Tibial nerve (tissue), 3 donors: ENCODE measurements around the gene CAPN3.

Source experiments
- POLR2A ChIP-seq, 2 donors: fragments of 450-650 bp; IDR thresholded peaks; one replicate each; pipeline ENCODE4 v1.6.1; 2017; ENCODE audit warnings: antibody characterized with exemption in 2 of 2, mild to moderate bottlenecking in 2 of 2, moderate library complexity in 2 of 2
- TF ChIP-seq, protein P1 (sequence below), 5 experiments: fragments of 200-600 bp in 3 of 5; fragments of 450-650 bp in 2 of 5; sonication (generic) in 3 of 5; IDR thresholded peaks; one replicate each; pipeline ENCODE4 v1.5.1; 2016 to 2019; ENCODE audit warnings: antibody characterized with exemption in 5 of 5, mild to moderate bottlenecking in 3 of 5, moderate library complexity in 2 of 5

DNA sequence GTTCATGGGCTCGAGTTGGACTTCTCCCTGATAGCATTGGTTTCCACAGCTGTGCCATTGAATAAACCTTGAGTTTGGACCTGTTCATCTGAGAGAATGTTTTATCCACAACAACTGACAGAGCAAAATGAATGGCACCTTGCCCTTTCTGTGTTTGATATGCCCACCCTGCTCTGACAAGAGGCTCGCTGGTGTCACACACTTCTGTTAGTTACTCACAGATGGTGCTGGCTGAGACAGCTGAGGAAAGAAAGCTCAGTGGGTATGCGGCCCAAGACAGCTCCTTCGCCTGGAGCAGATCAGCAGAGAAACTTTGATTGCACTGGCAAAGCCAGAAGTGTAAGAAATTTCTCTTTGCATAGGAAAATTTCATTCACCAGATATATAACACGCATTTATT lies 2.5 kb upstream of the CAPN3 start:
- TF ChIP-seq, protein P1, sequence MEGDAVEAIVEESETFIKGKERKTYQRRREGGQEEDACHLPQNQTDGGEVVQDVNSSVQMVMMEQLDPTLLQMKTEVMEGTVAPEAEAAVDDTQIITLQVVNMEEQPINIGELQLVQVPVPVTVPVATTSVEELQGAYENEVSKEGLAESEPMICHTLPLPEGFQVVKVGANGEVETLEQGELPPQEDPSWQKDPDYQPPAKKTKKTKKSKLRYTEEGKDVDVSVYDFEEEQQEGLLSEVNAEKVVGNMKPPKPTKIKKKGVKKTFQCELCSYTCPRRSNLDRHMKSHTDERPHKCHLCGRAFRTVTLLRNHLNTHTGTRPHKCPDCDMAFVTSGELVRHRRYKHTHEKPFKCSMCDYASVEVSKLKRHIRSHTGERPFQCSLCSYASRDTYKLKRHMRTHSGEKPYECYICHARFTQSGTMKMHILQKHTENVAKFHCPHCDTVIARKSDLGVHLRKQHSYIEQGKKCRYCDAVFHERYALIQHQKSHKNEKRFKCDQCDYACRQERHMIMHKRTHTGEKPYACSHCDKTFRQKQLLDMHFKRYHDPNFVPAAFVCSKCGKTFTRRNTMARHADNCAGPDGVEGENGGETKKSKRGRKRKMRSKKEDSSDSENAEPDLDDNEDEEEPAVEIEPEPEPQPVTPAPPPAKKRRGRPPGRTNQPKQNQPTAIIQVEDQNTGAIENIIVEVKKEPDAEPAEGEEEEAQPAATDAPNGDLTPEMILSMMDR (IDR thresholded peaks at IDR 0.05) = no peak
- TF ChIP-seq POLR2A (IDR thresholded peaks at IDR 0.05) = no peak
